ENCODE data around the gene COPS3. TPM values are rescaled to one million over a fixed set of nuclear protein-coding genes. Genes with fewer than 3 reads are reported as not detected.

The COPS3 gene
- total and polyA plus RNA-seq, 2 donors (not counting 1 experiment from before 2014, with no cell fraction given), result 62.3 to 80.6 TPM

GRCh38 chr17:17206124-17206912, 74.7 kb downstream of the COPS3 start, which contains the start of gene PLD6:
PLD6 (minus strand) TSS chr17:17206333; CDS start chr17:17206286, 47 bp downstream.
- H3K79me2 ChIP-seq (ENCODE audit: control insufficient read depth, insufficient read depth, low read length), result peaks cover 9% of the 10 kb centered on the region
- peaks cover 7% of the 10 kb centered on the region for H3K4me1 ChIP-seq (ENCODE audit: control insufficient read depth, extremely low read depth, insufficient read depth, low read length)
- H3K36me3 ChIP-seq (ENCODE audit: control insufficient read depth, insufficient read depth, low read length), result peaks cover 2% of the 10 kb centered on the region
- peak within 1 kb of the TSS; percentile 90 for H3K4me2 ChIP-seq (ENCODE audit: extremely low read depth, insufficient read depth, low read length)
- H3K4me3 ChIP-seq (replicated peaks in 1 of 4; ENCODE audit: control extremely low read depth in 1 of 4, insufficient read depth in 1 of 4, low read depth in 3 of 4, low read length in 4 of 4), result peak within 1 kb of the TSS; percentile 50 to 61 (median 58)
- peak within 1 kb of the TSS; percentile 17 for H3K27ac ChIP-seq (ENCODE audit: insufficient read depth, low read length)
- no peaks in the 10 kb centered on the region for H3K9me3 ChIP-seq (ENCODE audit: control insufficient read depth, insufficient read depth, low read depth, low read length)
- H4K20me1 ChIP-seq (ENCODE audit: control insufficient read depth, extremely low read depth, insufficient read depth, low read length), result no peaks in the 10 kb centered on the region
- H3K27me3 ChIP-seq (ENCODE audit: control insufficient read depth, insufficient read depth, low read length), result no peaks in the 10 kb centered on the region
- H3K9ac ChIP-seq (ENCODE audit: insufficient read depth, low read length), result peak within 1 kb of the TSS; percentile 62
- no peak for TF ChIP-seq CTCF (conservative IDR thresholded peaks at IDR 0.05 in 1 of 2, IDR thresholded peaks at IDR 0.05 in 1 of 2; ENCODE audit: low read depth in 1 of 2, low read length in 2 of 2)
- no peak for TF ChIP-seq EZH2 (IDR thresholded peaks at IDR 0.05; ENCODE audit: low read length, missing control alignments)
- H2AFZ ChIP-seq (ENCODE audit: low read length), result peak within 1 kb of the TSS; percentile 38
- DNase-seq (ENCODE audit: low read depth in 2 of 2), result peak; percentile 52 to 71

- H3K27me3 ChIP-seq (ENCODE audit: control insufficient read depth, insufficient read depth, low read length), result no peaks in the 10 kb centered on the region
- H3K9ac ChIP-seq (ENCODE audit: insufficient read depth, low read length), result peak overlapping the region; percentile 62
- H3K27ac ChIP-seq (ENCODE audit: insufficient read depth, low read length), result peak overlapping the region; percentile 8
- H3K4me1 ChIP-seq (ENCODE audit: control insufficient read depth, extremely low read depth, insufficient read depth, low read length), result peaks cover 10% of the 10 kb centered on the region
- peak overlapping the region; percentile 90 for H3K4me2 ChIP-seq (ENCODE audit: extremely low read depth, insufficient read depth, low read length)
- H3K4me3 ChIP-seq (replicated peaks in 1 of 4; ENCODE audit: control extremely low read depth in 1 of 4, insufficient read depth in 1 of 4, low read depth in 3 of 4, low read length in 4 of 4), result peak overlapping the region; percentile 50 to 61 (median 58)
- TF ChIP-seq EZH2 (IDR thresholded peaks at IDR 0.05; ENCODE audit: low read length, missing control alignments) (no peak), CTCF (conservative IDR thresholded peaks at IDR 0.05 in 1 of 2, IDR thresholded peaks at IDR 0.05 in 1 of 2; ENCODE audit: low read depth in 1 of 2, low read length in 2 of 2) (no peak)
- peaks cover 2% of the 10 kb centered on the region for H3K36me3 ChIP-seq (ENCODE audit: control insufficient read depth, insufficient read depth, low read length)
- DNase-seq (ENCODE audit: low read depth in 2 of 2), result peak; percentile 33 to 52
- peak overlapping the region; percentile 4 for H2AFZ ChIP-seq (ENCODE audit: low read length)
- no peaks in the 10 kb centered on the region for H4K20me1 ChIP-seq (ENCODE audit: control insufficient read depth, extremely low read depth, insufficient read depth, low read length)
- peaks cover 9% of the 10 kb centered on the region for H3K79me2 ChIP-seq (ENCODE audit: control insufficient read depth, insufficient read depth, low read length)
- H3K9me3 ChIP-seq (ENCODE audit: control insufficient read depth, insufficient read depth, low read depth, low read length), result no peaks in the 10 kb centered on the region
Measured at GRCh38 chr17:17205368-17206123, 75.5 kb downstream of the COPS3 start.

GRCh38 chr17:17204635-17205231, 76.3 kb downstream of the COPS3 start:
- Histone ChIP-seq H3K4me3 (replicated peaks in 1 of 4; ENCODE audit: control extremely low read depth in 1 of 4, insufficient read depth in 1 of 4, low read depth in 3 of 4, low read length in 4 of 4) (peak overlapping the region; percentile 50 to 61 (median 58)), H4K20me1 (ENCODE audit: control insufficient read depth, extremely low read depth, insufficient read depth, low read length) (no peaks in the 10 kb centered on the region), H3K4me2 (ENCODE audit: extremely low read depth, insufficient read depth, low read length) (peak overlapping the region; percentile 90), H3K27ac (ENCODE audit: insufficient read depth, low read length) (no peak overlapping the region), H3K79me2 (ENCODE audit: control insufficient read depth, insufficient read depth, low read length) (peaks cover 9% of the 10 kb centered on the region), H3K27me3 (ENCODE audit: control insufficient read depth, insufficient read depth, low read length) (no peaks in the 10 kb centered on the region), H3K9ac (ENCODE audit: insufficient read depth, low read length) (no peak overlapping the region), H2AFZ (ENCODE audit: low read length) (no peak overlapping the region), H3K36me3 (ENCODE audit: control insufficient read depth, insufficient read depth, low read length) (peaks cover 2% of the 10 kb centered on the region), H3K9me3 (ENCODE audit: control insufficient read depth, insufficient read depth, low read depth, low read length) (no peaks in the 10 kb centered on the region), H3K4me1 (ENCODE audit: control insufficient read depth, extremely low read depth, insufficient read depth, low read length) (peaks cover 14% of the 10 kb centered on the region)
- DNase-seq (ENCODE audit: low read depth in 2 of 2), result no peak
- TF ChIP-seq CTCF (conservative IDR thresholded peaks at IDR 0.05 in 1 of 2, IDR thresholded peaks at IDR 0.05 in 1 of 2; ENCODE audit: low read depth in 1 of 2, low read length in 2 of 2), result no peak
- no peak for TF ChIP-seq EZH2 (IDR thresholded peaks at IDR 0.05; ENCODE audit: low read length, missing control alignments)

Measured in fibroblast of lung (primary cell).